HG03571 (cell line): ENCODE results near the gene POLR1E.
A peak's percentile ranks its signal among the peaks of the same experiment; 100 is the strongest.

Experiments
- ATAC-seq: cut with Tn5 transposase; IDR thresholded peaks from one replicate; pipeline ENCODE4 v1.9.1; 2021; ENCODE audit not compliant: unreplicated experiment

Gene POLR1E, protein sequence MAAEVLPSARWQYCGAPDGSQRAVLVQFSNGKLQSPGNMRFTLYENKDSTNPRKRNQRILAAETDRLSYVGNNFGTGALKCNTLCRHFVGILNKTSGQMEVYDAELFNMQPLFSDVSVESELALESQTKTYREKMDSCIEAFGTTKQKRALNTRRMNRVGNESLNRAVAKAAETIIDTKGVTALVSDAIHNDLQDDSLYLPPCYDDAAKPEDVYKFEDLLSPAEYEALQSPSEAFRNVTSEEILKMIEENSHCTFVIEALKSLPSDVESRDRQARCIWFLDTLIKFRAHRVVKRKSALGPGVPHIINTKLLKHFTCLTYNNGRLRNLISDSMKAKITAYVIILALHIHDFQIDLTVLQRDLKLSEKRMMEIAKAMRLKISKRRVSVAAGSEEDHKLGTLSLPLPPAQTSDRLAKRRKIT

GRCh38 chr9:37485389-37486255, at the start of gene POLR1E:
Gene POLR1E (plus strand): TSS chr9:37485948. CDS start chr9:37486048, 100 bp downstream.
- peak; percentile 95 for ATAC-seq

DNA sequence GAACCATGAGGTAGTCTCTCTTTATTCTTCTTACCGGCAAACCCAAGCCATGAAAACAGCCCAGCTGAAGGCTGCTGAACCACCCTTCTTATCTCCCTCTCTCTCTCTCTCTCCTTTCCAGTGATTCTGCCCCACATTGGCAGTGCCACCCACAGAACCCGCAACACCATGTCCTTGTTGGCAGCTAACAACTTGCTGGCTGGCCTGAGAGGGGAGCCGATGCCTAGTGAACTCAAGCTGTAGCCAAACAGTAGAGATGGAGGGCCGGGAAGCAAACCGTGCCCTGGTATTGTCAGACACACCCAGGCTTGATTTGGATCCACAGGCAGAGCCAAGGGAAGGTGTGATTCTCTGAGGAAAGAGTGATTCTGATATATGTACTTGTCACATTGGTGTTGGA, 49.2 kb upstream of the POLR1E start:
- ATAC-seq: no peak

- ATAC-seq: no peak
Observed at GRCh38 chr9:37437010-37437409, 48.7 kb upstream of the POLR1E start.

GRCh38 chr9:37437621-37438020, 48.1 kb upstream of the POLR1E start:
- no peak for ATAC-seq

GRCh38 chr9:37438359-37438758, 47.4 kb upstream of the POLR1E start:
- ATAC-seq: no peak

- no peak for ATAC-seq
Observed at GRCh38 chr9:37441776-37442370, 43.9 kb upstream of the POLR1E start.

GRCh38 chr9:37442556-37442955, 43.2 kb upstream of the POLR1E start:
- no peak for ATAC-seq

DNA sequence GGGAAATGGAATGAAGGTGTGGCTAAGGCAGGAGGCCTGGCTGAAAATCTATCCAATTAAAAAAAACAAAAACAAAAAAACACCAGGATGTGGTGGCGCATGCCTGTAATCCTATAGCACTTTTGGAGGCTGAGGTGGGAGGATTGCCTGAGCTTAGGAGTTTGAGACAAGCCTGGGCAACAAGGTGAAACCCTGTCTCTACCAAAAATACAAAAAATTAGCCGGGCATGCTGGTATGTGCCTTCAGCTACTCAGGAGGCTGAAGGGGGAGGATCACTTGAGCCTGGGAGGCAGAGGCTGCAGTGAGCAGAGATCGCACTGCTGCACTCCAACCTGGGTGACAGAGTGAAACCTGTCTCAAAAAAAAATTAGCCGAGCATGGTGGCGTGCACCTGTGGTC, 42.2 kb upstream of the POLR1E start:
- ATAC-seq: no peak

GRCh38 chr9:37444890-37445289, 40.9 kb upstream of the POLR1E start:
- no peak for ATAC-seq

DNA sequence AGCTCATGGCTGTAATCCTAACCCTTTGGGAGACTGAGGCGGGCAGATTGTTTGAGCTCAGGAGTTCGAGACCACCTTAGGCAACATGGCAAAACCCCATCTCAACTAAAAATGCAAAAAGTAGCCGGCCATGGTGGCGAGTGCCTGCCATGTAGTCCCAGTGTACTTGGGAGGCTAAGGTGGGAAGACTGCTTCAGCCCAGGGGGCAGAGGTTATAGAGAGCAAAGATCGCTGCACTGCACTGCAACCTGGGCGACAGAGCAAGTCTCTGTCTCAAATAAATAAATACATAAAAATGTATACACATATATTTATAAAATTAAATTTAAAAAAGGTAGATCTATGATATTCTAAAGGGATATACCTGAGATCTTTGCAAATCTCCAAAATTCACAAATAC, 39.9 kb upstream of the POLR1E start:
- no peak for ATAC-seq

DNA sequence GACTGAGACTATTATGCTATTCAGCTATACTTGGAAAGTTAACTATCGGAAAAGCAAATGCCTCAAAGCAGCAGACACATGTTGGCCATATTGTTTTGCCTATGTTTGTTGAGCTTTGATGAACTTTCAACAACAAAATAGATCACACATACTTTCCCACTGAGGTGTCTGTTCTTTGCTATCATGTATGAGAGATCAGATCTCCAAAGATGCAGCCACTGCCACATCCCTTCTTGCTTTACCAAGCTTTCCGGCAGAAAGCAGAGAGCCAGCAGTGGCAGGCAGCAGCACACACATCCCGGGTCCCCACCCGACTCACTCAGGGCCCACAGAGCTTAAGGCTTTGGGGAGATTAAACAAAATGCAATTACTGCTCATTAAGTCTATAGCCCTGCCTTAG, 39.3 kb upstream of the POLR1E start:
- ATAC-seq: no peak

DNA sequence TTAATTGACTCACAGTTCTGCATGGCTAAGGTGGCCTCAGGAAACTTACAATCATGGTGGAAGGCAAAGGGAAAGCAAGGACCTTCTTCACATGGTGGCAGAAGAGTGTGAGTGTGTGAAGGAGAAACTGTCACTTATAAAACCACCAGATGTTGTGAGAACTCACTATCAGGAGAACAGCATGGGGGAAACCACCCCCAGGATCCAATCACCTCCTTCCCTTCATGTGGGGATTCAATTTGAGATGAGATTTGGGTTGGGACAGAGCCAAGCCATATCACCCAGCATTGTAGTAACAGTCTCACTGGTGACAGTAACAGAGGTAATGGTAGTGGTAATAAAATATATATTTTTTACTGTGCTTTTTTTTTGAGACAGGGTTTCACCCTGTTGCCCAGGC, 38.6 kb upstream of the POLR1E start:
- no peak for ATAC-seq

- no peak for ATAC-seq
Observed at GRCh38 chr9:37449862-37450632, 35.7 kb upstream of the POLR1E start.

GRCh38 chr9:37451628-37452027, 34.1 kb upstream of the POLR1E start:
- no peak for ATAC-seq

DNA sequence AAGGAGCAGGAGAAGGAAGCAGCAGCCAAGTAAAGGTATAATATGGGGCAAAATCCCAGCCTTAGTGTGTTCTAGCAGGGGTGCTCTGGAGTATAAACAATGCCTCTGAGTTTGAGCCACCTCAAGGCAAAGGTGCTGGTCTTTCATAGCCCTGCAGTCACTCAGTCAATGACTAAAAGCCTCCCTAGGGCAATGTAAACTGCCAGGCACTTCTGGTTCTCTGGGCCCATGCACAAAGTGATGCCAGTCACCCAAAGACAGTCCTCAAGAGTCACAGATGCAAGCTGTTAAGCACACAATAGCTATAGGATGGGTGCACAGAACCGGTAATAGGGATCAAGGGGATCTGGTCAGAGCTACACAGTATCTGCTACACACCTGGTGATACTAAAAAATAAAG, 33.1 kb upstream of the POLR1E start:
- ATAC-seq: no peak

DNA sequence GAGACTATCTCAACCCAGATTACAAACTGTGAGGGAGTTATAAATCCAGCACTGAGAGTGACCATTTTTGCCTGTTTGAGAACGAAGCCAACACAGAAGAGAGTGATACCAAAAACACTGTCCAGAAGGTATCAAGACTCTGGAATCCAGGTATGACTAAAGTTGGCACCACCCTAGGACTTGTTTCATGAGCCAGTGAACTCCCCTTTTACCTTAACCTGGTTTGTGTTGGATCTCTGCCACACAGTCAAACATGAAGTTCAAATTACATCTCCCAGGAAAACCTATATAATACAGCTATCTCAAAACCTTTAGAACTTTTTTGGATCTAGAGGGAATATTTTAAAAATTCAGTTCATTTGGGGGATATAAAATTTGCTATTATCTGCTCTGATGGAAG, 31.9 kb upstream of the POLR1E start:
- no peak for ATAC-seq

DNA sequence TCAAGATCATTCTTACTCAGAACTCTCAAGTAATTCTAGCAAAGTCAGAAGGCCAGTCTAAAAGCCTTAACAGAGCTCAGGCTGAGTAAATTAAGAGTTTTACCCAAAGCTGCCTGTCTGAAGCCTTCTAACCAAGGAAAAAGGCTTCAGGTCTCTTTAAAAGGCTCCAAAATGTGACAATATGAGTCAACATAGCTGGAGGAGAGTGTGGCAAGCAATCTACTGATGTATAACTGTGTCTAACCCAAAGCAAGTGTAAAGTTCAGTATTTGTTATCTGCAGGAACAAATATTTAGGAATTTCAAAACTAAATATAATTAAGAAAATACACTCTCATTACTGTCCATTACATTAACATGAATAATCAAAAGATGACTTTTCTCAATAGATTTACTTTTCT, 31.5 kb upstream of the POLR1E start:
- no peak for ATAC-seq

GRCh38 chr9:37455884-37456647, 29.7 kb upstream of the POLR1E start:
- ATAC-seq: no peak

DNA sequence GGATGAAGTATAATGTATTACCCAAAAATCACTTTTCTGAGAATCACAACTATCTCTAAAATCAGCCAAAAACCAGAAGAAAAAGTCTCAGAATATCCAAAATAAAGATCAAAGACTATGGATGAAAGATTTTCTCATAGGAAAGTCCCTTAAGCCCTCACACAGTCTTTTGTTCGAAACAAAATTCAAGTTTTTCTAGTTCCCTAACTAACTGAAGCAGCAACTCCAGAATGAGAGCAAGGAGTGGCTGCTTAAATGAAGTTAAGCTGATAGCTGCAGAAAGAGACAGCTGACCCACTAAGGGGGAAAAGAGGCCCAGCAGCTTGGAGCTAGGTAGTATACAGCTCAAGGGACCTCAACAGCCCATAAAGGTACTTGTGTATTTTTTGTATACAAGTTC, 28.9 kb upstream of the POLR1E start:
- ATAC-seq: no peak

DNA sequence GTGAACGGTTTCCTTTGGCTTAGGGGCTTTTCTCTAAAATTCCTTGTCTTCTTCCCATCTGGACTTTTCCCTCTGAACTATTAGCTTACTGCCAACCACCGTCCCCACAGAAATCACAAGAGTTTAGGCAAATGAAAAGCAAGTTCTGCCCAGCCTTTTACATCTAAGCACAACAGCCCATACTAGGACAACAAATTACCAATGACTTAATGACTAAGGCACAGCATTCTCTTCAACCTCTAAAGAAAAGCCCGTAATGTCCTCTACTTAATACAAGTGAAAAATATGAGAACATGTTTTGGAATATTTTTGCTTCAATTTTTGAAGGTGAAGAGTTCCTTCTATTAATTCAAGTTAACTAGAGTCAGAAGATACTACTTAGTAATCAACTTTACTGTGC, 21.7 kb upstream of the POLR1E start:
- no peak for ATAC-seq
